Measurements from ENCODE around the gene KIAA1143. TPM values are rescaled to one million over a fixed set of nuclear protein-coding genes. Genes with fewer than 3 reads are reported as not detected.

The KIAA1143 gene
- total and polyA plus RNA-seq, 2 of the 13 experiments (the other 11 are each of a cell fraction or from before 2014, with no cell fraction given), result 9.9 to 27.2 TPM

- TF ChIP-seq ZHX2 (IDR thresholded peaks at IDR 0.05; ENCODE audit: low read depth), result peak; percentile 96
- TF ChIP-seq ZHX2 (CRISPR knock-in tag; IDR thresholded peaks at IDR 0.05; ENCODE audit: borderline replicate concordance), result no peak
- no peak for TF ChIP-seq ZNF75D (CRISPR knock-in tag; IDR thresholded peaks at IDR 0.05; ENCODE audit: borderline replicate concordance)
- peak; percentile 91 for TF ChIP-seq POLR2G (IDR thresholded peaks at IDR 0.05; ENCODE audit: low read depth, low read length)
- TF ChIP-seq HCFC1 (IDR thresholded peaks at IDR 0.05; ENCODE audit: low read depth, low read length), result peak; percentile 90
- peak; percentile 100 for TF ChIP-seq ARID4A (CRISPR knock-in tag; IDR thresholded peaks at IDR 0.05; ENCODE audit: borderline replicate concordance)
- TF ChIP-seq ZNF331 (CRISPR knock-in tag; IDR thresholded peaks at IDR 0.05), result peak; percentile 79
- TF ChIP-seq REXO4 (CRISPR knock-in tag; IDR thresholded peaks at IDR 0.05; ENCODE audit: borderline replicate concordance), result peak; percentile 90
- TF ChIP-seq MED13 (CRISPR knock-in tag; IDR thresholded peaks at IDR 0.05), result peak; percentile 55; the same call in 1 of the 2 replicates
- TF ChIP-seq RFX1 (IDR thresholded peaks at IDR 0.05), result no peak
- TF ChIP-seq SOX5 (CRISPR knock-in tag; IDR thresholded peaks at IDR 0.05; ENCODE audit: borderline replicate concordance), result peak; percentile 19; the same call in 1 of the 2 replicates
- peak; percentile 96 for TF ChIP-seq SP4 (CRISPR knock-in tag; IDR thresholded peaks at IDR 0.05)
- TF ChIP-seq REST (IDR thresholded peaks at IDR 0.05; ENCODE audit: borderline replicate concordance in 1 of 2, low read depth in 1 of 2, low read length in 2 of 2), result no peak
- no peak for TF ChIP-seq TERF1 (CRISPR knock-in tag; IDR thresholded peaks at IDR 0.05)
Observed at GRCh38 chr3:44761424-44762169, at the start of gene KIAA1143, which contains the start of gene KIF15 (continued).

Data from HepG2 (cell line).